Measurements from ENCODE around the gene OXCT2. TPM values are rescaled to one million over a fixed set of nuclear protein-coding genes. Genes with fewer than 3 reads are reported as not detected.
"Not testable (repeated sequence)": the region's sequence is repeated elsewhere in the genome, so short reads cannot be mapped to it uniquely, and the experiment has no call there.

The OXCT2 gene
- total and polyA plus RNA-seq, 9 of the 15 experiments (the other 6 are each of a cell fraction or from before 2014, with no cell fraction given) = 0.08 to 0.64 (median 0.22) TPM; not detected in 2

- no peak for TF ChIP-seq ZNF518B (CRISPR knock-in tag; IDR thresholded peaks at IDR 0.05)
- no peak for TF ChIP-seq ATF3 (IDR thresholded peaks at IDR 0.05)
- TF ChIP-seq ATF3 (CRISPR knock-in tag; conservative IDR thresholded peaks at IDR 0.05) = no peak
- no peak for TF ChIP-seq ZNF75A (CRISPR knock-in tag; IDR thresholded peaks at IDR 0.05)
- no peak for TF ChIP-seq TBL1XR1 (IDR thresholded peaks at IDR 0.05; ENCODE audit: low read length in 2 of 2)
- no peak for TF ChIP-seq SREBF2 (CRISPR knock-in tag; IDR thresholded peaks at IDR 0.05)
- no peak for TF ChIP-seq ZNF780A (CRISPR knock-in tag; IDR thresholded peaks at IDR 0.05)
- TF ChIP-seq SREBF1 (IDR thresholded peaks at IDR 0.05; ENCODE audit: borderline replicate concordance, low read depth, low read length) = no peak
- no peak for TF ChIP-seq ZNF551 (CRISPR knock-in tag; IDR thresholded peaks at IDR 0.05)
- TF ChIP-seq ZNF175 (CRISPR knock-in tag; IDR thresholded peaks at IDR 0.05; ENCODE audit: low read depth) = no peak
- TF ChIP-seq NCOA4 (IDR thresholded peaks at IDR 0.05; ENCODE audit: partially characterized antibody) = no peak
- no peak for TF ChIP-seq KAT8 (IDR thresholded peaks at IDR 0.05; ENCODE audit: low read depth)
- TF ChIP-seq ZNF239 (CRISPR knock-in tag; IDR thresholded peaks at IDR 0.05) = no peak
- TF ChIP-seq GABPA (tag; conservative IDR thresholded peaks at IDR 0.05; ENCODE audit: low read depth) = peak; percentile 84
- TF ChIP-seq MCM7 (IDR thresholded peaks at IDR 0.05) = no peak
- TF ChIP-seq NR2F6 (CRISPR knock-in tag; IDR thresholded peaks at IDR 0.05) = no peak
- no peak for TF ChIP-seq TEAD1 (CRISPR knock-in tag; IDR thresholded peaks at IDR 0.05)
- no peak for TF ChIP-seq E2F1 (CRISPR knock-in tag; IDR thresholded peaks at IDR 0.05)
Observed at GRCh38 chr1:39776400-39776713, 5.2 kb upstream of the OXCT2 start (continued).

- H3K9ac ChIP-seq (ENCODE audit: insufficient read depth in 1 of 2, low read depth in 2 of 2, low read length in 2 of 2); POLR2A ChIA-PET; H3K27ac ChIP-seq (ENCODE audit: extremely low read depth, low read depth, low read length); intact Hi-C loops (cut with micrococcal nuclease); CTCF ChIA-PET (ENCODE audit: low intra/inter-chr PET ratio); FAIRE-seq; H3K36me3 ChIP-seq (ENCODE audit: control insufficient read depth, insufficient read depth, low read length); H3K9me3 ChIP-seq (replicated peaks; ENCODE audit: control insufficient read depth, insufficient read depth, low read depth, low read length); H3K4me1 ChIP-seq (replicated peaks in 1 of 2; ENCODE audit: control insufficient read depth in 2 of 2, insufficient read depth in 2 of 2, low read length in 2 of 2); H3K79me2 ChIP-seq (ENCODE audit: control insufficient read depth, insufficient read depth, low read length); BruUV-seq (replicated peaks); H3K4me3 ChIP-seq; ATAC-seq; H4K20me1 ChIP-seq (replicated peaks; ENCODE audit: control insufficient read depth, insufficient read depth, low read length); H3K4me2 ChIP-seq (ENCODE audit: insufficient read depth, low read length); DNase-seq (ENCODE audit: extremely low read depth in 1 of 4, low spot score in 3 of 4); H2AFZ ChIP-seq (ENCODE audit: low read depth, low read length); H3K9me1 ChIP-seq (ENCODE audit: control insufficient read depth, insufficient read depth, low read length): not testable (repeated sequence)
- WGBS (ENCODE audit: insufficient coverage, low coverage, missing lambda C conversion rate) = 59% methylated on average over 10 of the region's 20 CpGs
- in situ Hi-C loops (cut with MboI) = loop anchor here (10.0 kb wide), 1 partner anchor 271 kb away; no protein-coding TSS in a partner anchor
- H3K27me3 ChIP-seq (ENCODE audit: control insufficient read depth in 2 of 2, insufficient read depth in 2 of 2, low read length in 2 of 2) = peaks cover 5 to 27% of the 10 kb centered on the region in 2 experiments; a peak in 2 of 5 replicates
Observed at GRCh38 chr1:39775676-39776399, 4.7 kb upstream of the OXCT2 start.

All from K562 (cell line).